GM19043 (cell line): ENCODE data around the gene TAS2R14.

ENCODE experiments used
- ATAC-seq: cut with Tn5 transposase; IDR thresholded peaks from one replicate; pipeline ENCODE4 v1.9.1; 2021; ENCODE audit warnings: low read depth; ENCODE audit not compliant: unreplicated experiment

Gene TAS2R14

GRCh38 chr12:10939163-10939562 is at the start of gene TAS2R14:
Gene TAS2R14 (minus strand): TSS chr12:10939263. CDS start chr12:10939207, 56 bp downstream.
- ATAC-seq: no peak

DNA sequence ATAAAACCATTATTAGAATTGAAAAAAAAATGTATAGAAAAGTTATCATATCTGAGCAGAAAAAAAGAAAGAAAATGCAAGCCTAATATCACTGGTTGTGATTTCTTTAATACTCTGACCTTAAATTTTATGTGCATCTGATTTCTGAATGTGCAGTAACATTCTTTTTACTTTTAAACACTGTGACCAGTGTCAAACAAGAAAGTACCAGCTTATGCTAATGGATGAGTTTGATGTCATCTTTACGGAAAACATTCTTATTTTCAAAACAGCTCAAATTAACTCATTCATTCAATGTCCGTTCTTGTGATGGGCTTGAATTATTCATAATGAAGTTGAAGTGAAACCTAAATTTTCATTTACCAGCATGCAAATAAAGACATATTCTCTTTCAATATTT is 47.7 kb upstream of the TAS2R14 start, which contains the start of gene TAS2R50:
TSS of gene TAS2R50 (minus strand) at position 101 of the 400 bp plus-strand sequence. CDS start at position 49, 52 bp downstream.
- ATAC-seq: no peak

- ATAC-seq: no peak
Observed at GRCh38 chr12:10982244-10982643, 43.2 kb upstream of the TAS2R14 start.

- ATAC-seq: no peak
Observed at GRCh38 chr12:10974965-10975364, 35.9 kb upstream of the TAS2R14 start.

GRCh38 chr12:10968765-10969456 is 29.8 kb upstream of the TAS2R14 start:
- no peak for ATAC-seq

DNA sequence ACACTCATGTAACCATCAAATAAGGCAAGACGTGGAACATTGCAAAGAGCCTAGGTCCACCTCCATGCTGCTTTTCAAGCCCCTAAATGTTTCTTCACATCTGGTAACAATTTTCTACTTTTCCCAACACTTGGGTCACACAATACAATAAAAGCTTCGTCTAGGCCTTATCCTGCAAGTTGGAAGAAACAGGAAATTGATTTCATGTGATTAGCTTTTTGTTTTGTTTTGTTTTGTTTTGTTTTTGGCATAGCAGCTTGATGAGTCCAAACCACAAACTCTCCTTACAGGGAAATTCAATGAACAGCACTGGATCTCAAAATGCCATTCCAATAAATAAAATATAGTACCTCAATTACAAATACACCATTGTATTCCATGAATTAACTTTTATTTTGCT is 28.3 kb upstream of the TAS2R14 start:
- no peak for ATAC-seq

DNA sequence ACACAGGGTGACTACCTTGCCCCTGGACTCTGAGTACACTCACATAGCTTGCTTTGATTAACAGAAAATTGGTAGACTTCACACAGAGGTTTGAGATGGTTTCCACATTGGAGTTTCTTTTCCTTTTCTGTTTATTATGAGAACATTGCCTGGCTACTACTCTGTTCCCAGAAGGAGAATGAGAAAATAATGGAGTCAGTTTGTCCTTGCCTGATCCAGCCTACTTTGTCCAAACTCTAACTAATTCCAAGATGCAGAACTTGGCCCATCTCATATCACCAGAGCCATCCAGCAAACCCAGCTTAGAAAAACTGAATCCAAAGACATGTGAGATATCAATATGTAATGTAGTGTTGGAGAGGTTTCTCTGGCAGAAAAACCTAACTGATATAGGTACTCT is 27.3 kb upstream of the TAS2R14 start:
- no peak for ATAC-seq

GRCh38 chr12:10965476-10965875 is 26.4 kb upstream of the TAS2R14 start:
- no peak for ATAC-seq

DNA sequence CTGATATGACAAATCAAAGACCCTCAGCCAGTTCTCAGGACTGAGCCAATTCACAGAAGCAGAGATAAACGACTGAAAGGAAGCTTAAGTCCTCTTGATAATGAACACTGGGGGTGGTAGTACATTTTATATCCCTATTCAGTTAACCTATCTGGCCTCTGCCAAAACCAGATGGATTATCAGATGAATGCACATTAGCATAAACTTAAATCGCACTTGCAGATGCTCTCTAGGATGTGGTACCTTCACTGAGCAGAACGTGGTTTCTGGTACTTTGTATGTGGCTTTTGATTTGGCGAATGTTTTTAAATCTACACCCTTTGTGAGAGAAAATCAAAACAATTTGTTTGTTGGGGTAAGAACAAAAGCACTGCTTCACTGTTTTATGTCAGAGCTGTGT is 21.1 kb upstream of the TAS2R14 start:
- no peak for ATAC-seq

DNA sequence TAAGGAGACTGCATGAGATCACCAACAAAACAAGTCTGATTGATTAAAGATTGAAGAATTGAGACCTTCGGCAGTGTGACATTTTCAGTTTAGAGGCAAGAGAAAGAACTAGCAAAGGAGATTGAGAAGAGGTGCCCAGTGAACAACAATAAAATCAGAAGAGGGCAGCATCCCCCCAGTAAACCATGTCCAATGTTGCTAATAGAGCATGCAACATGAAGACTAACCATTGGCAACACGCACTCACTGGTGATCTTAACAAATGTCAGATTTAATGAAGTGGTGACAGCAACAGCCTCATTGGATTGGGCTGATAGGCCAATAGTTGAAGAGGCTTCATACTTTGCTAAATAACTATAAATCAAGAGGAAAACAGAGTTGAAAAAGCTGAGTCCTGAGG is 20.7 kb upstream of the TAS2R14 start:
- ATAC-seq: no peak

GRCh38 chr12:10957741-10958140 is 18.7 kb upstream of the TAS2R14 start:
- ATAC-seq: no peak

- ATAC-seq: no peak
Observed at GRCh38 chr12:10956085-10956484, 17.0 kb upstream of the TAS2R14 start.

- no peak for ATAC-seq
Observed at GRCh38 chr12:10952645-10953044, 13.6 kb upstream of the TAS2R14 start.

GRCh38 chr12:10943167-10943566 is 4.1 kb upstream of the TAS2R14 start:
- ATAC-seq: no peak

- ATAC-seq: no peak
Observed at GRCh38 chr12:10941916-10942607, 3.0 kb upstream of the TAS2R14 start.

DNA sequence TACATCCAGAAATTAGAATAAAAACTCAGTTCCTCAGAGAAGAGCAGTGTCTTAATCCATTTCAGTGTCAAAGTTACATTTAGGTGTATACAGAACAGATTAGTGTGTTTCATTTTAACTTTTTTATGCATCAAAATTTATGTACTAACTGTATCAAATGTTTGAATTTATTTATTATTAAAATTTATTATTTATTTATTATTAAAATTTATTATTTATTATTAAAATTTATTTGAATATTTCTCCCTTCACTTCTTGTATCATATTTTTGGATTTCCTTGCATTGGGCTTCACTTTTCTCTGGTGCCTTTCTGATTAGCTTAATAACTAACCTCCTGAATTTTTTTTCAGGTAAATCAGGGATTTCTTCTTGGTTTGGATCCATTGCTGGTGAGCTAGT is 2.3 kb upstream of the TAS2R14 start:
- ATAC-seq: no peak

DNA sequence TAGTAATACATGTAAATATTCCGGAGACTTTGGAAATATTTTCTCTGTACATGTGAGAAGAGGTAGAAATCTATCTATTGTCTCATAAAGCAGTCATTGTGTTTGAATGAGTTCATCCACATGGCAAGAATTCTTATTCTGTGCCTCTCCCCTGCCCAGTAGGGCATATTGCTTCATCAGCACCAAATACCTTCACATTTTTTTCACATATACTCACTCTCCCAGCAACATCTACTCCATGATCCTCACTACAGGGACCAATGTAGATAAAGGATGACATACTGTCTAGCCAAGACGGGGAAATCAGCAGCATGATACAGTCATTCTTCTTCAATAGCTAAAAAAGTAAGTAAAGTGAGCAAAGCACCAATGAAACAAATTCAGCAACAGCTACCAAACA is 1.3 kb upstream of the TAS2R14 start:
- ATAC-seq: no peak

GRCh38 chr12:10936506-10936905 is 2.6 kb downstream of the TAS2R14 start:
- ATAC-seq: no peak

GRCh38 chr12:10928746-10929286 is 10.2 kb downstream of the TAS2R14 start, which contains the start of gene PRH2:
Gene PRH2 (plus strand): TSS chr12:10929236. CDS start chr12:10929274, 38 bp downstream.
- ATAC-seq: no peak

GRCh38 chr12:10926269-10926668 is 12.8 kb downstream of the TAS2R14 start:
- ATAC-seq: no peak

DNA sequence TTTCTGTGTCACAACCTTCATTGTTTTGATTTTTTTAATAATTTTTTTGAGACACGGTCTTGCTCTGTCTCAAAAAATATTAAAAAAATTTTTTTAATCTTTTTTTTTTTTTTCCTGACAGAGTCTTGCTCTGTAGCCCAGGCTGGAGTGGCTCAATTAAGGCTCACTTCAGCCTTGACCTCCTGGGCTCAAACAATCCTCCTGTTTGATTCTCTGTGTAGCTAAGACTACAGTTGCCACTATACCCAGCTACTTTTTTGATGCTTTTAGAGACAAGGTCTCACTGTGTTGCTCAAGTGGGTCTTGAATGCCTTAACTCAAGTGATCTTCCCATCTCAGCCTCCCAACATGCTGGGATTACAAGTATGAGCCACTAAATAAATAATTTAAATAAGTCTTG is 19.3 kb downstream of the TAS2R14 start:
- ATAC-seq: no peak

DNA sequence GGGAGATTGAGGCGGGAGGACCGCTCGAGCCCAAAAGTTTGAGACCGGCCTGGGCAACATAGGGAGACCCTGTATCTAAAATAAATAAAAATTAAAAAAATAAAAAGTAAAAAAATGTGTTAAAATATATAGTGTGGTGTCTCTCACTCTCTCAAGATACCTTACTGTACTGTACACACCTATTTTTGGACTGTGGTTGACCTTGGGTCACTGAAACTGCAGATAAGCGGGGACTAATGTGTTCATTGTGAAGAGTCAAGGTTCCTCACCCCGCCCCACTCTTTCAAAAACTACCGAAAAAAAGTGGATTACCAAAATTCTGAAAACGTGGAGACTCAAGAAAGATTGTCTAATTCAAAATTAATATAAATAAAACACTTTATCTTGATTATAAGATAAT is 28.7 kb downstream of the TAS2R14 start:
- ATAC-seq: no peak
